CD4-positive, alpha-beta T cell treated with Interleukin-21 for 1 hour (primary cell): Measurements from ENCODE around the gene SEPHS1.
"Not testable (repeated sequence)": the region's sequence is repeated elsewhere in the genome, so short reads cannot be mapped to it uniquely, and the experiment has no call there.

ENCODE experiments used
- DNase-seq: peaks from one replicate; pipeline ENCODE4 v3.0.0-alpha.2; 2020

The SEPHS1 gene

DNA sequence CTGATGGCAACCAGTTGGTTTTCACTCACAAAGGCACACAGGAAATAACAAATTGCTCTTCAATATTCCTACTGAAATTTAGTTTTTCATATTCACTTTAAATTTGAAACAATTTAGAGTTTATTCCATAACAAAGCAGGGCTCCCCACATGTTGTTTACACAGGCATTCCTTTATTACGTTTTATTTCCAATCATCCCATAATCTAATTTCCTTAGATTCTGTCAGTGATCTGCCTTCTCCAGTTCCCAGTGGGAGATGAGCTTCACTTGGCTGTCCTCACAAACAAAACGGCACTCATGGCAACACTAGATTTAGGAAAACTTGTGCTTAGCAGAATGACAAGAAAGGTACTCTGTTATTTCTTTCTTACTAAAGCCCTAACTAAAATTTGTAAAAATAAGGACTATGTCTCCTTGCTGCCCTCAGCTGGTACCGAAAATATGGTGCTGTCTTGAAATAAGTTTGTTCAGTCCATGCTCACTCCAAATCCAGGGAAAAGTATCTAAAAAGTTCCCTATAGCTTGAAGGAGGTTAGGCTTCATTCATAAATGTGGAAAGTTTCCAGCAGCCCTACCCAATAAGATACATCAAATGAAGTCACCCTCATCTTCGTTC is 71.2 kb downstream of the SEPHS1 start:
- DNase-seq: no peak

GRCh38 chr10:13276146-13276545 is 71.9 kb downstream of the SEPHS1 start:
- not testable (repeated sequence) for DNase-seq

GRCh38 chr10:13272164-13272571 is 75.9 kb downstream of the SEPHS1 start:
- DNase-seq: no peak

DNA sequence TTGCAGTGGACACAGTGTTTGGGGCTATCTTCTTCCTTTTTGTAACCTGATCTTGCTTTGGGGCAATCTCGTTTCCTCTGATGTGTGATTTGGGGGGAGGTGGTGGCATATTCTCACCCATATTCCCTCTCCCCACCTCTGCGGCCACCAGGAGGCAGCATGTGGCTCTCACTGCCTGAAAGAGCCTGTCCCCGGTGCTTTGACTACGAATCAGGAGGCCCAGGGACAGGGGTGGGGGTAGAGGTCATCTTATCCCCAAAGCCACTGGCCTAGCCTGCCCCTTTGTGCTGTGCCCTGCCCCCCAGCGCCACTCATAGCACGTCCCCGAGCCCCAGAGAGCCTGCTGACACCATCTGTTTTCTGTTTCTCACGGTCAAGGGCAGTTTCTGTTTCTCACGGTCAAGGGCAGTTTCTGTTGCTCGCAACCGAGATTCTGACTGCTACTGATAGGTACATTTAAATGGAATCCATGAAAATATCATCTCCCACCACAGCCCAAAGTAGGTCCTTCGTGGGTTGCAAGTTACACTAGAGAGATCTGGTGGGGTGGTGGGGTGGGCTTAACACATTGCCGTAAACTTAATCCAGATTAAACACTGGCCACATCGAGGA is 76.4 kb downstream of the SEPHS1 start:
- peak; percentile 60 for DNase-seq

GRCh38 chr10:13270877-13271551 is 77.1 kb downstream of the SEPHS1 start:
- DNase-seq: no peak

DNA sequence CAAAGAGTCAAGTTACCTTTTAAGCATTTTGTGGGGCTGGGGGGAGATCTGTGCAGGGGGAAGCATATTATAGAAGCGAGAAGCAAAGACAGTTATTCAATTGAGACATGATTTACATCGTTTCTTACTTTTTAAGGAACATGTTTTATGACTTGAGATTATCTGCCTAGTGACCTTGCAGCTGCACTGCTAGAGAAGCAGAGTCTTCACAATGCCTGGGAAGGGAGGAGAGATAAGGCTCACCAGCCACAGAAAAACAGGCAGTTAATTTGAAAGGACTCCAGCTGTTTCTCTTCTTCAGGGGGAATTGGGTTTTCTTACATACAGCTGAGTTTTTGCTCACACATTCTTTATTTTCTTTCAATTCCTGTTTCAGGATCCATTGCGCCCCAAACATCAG is 79.3 kb downstream of the SEPHS1 start:
- DNase-seq: no peak

- no peak for DNase-seq
Measured at GRCh38 chr10:13268310-13268709, 79.8 kb downstream of the SEPHS1 start.
